Measurements from ENCODE around the gene HUWE1. TPM values are rescaled to one million over a fixed set of nuclear protein-coding genes. Genes with fewer than 3 reads are reported as not detected.
A peak's percentile ranks its signal among the peaks of the same experiment; 100 is the strongest.

HUWE1 gene
- total RNA-seq, 8 experiments from 2014 or later: 68.7 to 181 (median 100) TPM

- no peak overlapping the region for H3K4me3 ChIP-seq
- ATAC-seq (replicated peaks in 6 of 8): peak in 1 of 8 experiments; percentile 21
- in situ Hi-C loops (cut with MboI; ENCODE audit: low pct_unique_long_range_greater_than_20kb in 2 of 9, low sequenced_read_pairs in 9 of 9, unreplicated experiment in 9 of 9): no loop called here
- H3K4me1 ChIP-seq (replicated peaks in 1 of 2): no peaks in the 10 kb centered on the region
- no peak overlapping the region for H3K27ac ChIP-seq
- WGBS, 10 experiments: 61 to 100% (median 100%) methylated on average over 1 to 5 of the region's 5 CpGs; no CpG with 5 or more reads in 7 of the 10 experiments
These were observed 98.6 kb downstream of the HUWE1 start for GRCh38 chrX:53587795-53588420.

GRCh38 chrX:53584891-53585290, 101.6 kb downstream of the HUWE1 start:
- in situ Hi-C loops (cut with MboI; ENCODE audit: low pct_unique_long_range_greater_than_20kb in 2 of 9, low sequenced_read_pairs in 9 of 9, unreplicated experiment in 9 of 9): no loop called here
- H3K4me3 ChIP-seq: no peak overlapping the region
- WGBS, 10 experiments: 68 to 100% (median 100%) methylated on average over 1 to 8 of the region's 9 CpGs; no CpG with 5 or more reads in 3 of the 10 experiments
- H3K27ac ChIP-seq: no peak overlapping the region
- ATAC-seq (replicated peaks in 6 of 8): no peak
- H3K4me1 ChIP-seq (replicated peaks in 1 of 2): no peaks in the 10 kb centered on the region

GRCh38 chrX:53583571-53583970, 102.9 kb downstream of the HUWE1 start:
- no peak overlapping the region for H3K4me3 ChIP-seq
- in situ Hi-C loops (cut with MboI; ENCODE audit: low pct_unique_long_range_greater_than_20kb in 2 of 9, low sequenced_read_pairs in 9 of 9, unreplicated experiment in 9 of 9): no loop called here
- no peak overlapping the region for H3K27ac ChIP-seq
- 37 to 100% (median 83%) methylated on average over 1 to 2 of the region's 7 CpGs; no CpG with 5 or more reads in 5 of the 10 experiments for WGBS, 10 experiments
- no peaks in the 10 kb centered on the region for H3K4me1 ChIP-seq (replicated peaks in 1 of 2)
- ATAC-seq (replicated peaks in 6 of 8): no peak

DNA sequence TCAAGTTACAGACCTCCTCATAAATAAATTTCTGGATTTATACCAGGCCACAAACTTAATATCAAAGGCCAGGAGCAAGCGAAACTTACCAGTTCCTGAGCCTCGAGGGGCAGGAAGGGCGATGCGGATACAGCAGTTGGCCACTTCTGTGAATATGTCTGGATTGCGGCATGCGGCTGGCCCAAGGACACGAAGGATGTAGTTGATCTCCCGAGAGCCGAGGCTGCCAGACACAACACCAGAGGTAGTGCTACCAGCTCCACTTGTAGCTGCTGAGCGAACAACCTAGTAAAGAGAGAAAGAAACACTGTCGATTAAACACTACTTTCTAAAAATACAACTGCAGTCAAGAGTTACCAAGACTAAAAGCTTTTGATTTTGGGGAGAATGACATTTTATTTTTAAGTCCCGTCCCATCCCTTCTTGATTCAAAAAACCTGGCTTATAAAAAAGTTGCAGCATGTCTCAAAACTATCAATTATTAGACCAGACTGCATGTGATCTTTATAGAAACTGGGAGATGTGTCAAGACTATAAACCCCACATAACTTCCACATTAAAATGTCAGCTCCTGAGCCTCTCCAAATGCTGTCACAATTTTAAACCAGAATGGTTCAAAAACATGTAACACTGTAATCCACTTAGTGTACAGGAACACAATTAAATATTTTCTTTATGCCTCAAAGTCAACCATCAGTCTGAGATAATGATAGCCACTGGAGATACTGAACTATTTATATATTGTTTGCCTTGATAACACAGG, 105.6 kb downstream of the HUWE1 start:
- no peaks in the 10 kb centered on the region for H3K4me1 ChIP-seq (replicated peaks in 1 of 2)
- no peak overlapping the region for H3K4me3 ChIP-seq
- H3K27ac ChIP-seq: no peak overlapping the region
- ATAC-seq (replicated peaks in 6 of 8): peak in 1 of 8 experiments; percentile 17
- WGBS, 10 experiments: 0 to 92% (median 60%) methylated on average over 2 to 9 of the region's 12 CpGs; no CpG with 5 or more reads in 5 of the 10 experiments
- in situ Hi-C loops (cut with MboI; ENCODE audit: low pct_unique_long_range_greater_than_20kb in 2 of 9, low sequenced_read_pairs in 9 of 9, unreplicated experiment in 9 of 9): no loop called here

GRCh38 chrX:53571494-53571893, 115.0 kb downstream of the HUWE1 start:
- no peak for ATAC-seq (replicated peaks in 6 of 8)
- Histone ChIP-seq H3K27ac (no peak overlapping the region), H3K4me3 (no peak overlapping the region), H3K4me1 (replicated peaks in 1 of 2) (no peaks in the 10 kb centered on the region)
- in situ Hi-C loops (cut with MboI; ENCODE audit: low pct_unique_long_range_greater_than_20kb in 2 of 9, low sequenced_read_pairs in 9 of 9, unreplicated experiment in 9 of 9): no loop called here

DNA sequence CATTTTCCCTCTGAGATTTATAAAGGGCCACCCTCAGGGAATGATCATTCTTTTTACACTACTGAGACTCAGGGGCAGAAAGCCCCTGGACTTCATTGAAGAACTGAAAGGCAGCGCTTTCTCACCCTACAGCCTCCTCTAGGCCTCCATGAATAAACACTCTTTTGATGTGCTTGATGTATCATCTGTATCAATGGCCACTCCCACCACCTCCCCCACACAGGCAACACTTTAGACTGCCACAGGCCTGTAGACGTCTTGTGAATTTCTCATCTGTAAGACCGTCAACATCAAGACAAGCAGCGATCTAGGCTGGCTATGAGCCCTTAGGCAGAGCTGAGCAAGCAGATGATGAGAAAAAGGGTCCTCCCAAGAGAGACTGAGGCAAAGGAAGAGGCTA, 123.2 kb downstream of the HUWE1 start:
- Histone ChIP-seq H3K4me1 (replicated peaks in 1 of 2) (no peaks in the 10 kb centered on the region), H3K4me3 (no peak overlapping the region), H3K27ac (no peak overlapping the region)
- WGBS, 10 experiments: 50 to 60% methylated on average over 1 of the region's 4 CpGs; no CpG with 5 or more reads in 8 of the 10 experiments
- ATAC-seq (replicated peaks in 6 of 8): no peak
- in situ Hi-C loops (cut with MboI; ENCODE audit: low pct_unique_long_range_greater_than_20kb in 2 of 9, low sequenced_read_pairs in 9 of 9, unreplicated experiment in 9 of 9): no loop called here

DNA sequence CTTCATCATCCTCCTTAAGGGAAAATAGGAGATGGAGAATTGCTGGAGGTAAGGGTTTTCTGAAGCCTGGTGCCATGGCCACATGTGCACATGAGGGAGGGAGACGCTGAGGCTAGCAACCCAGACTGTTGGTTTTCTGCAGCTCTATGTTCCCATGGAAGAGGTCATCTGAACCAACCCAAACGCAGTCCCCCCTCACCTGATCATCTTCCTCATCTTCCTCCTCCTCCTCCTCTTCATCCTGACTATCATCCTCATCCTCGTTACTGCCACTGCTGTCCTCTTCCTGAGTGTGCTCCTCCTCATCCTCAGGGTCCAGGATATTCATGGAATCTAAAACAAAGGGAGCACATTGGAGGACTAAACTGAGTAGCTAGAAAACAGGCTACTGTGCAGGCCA, 124.6 kb downstream of the HUWE1 start:
- in situ Hi-C loops (cut with MboI; ENCODE audit: low pct_unique_long_range_greater_than_20kb in 2 of 9, low sequenced_read_pairs in 9 of 9, unreplicated experiment in 9 of 9): no loop called here
- no peak for ATAC-seq (replicated peaks in 6 of 8)
- WGBS, 10 experiments: 38 to 60% methylated on average over 1 to 2 of the region's 3 CpGs; no CpG with 5 or more reads in 8 of the 10 experiments
- Histone ChIP-seq H3K4me3 (no peak overlapping the region), H3K4me1 (replicated peaks in 1 of 2) (no peaks in the 10 kb centered on the region), H3K27ac (no peak overlapping the region)

DNA sequence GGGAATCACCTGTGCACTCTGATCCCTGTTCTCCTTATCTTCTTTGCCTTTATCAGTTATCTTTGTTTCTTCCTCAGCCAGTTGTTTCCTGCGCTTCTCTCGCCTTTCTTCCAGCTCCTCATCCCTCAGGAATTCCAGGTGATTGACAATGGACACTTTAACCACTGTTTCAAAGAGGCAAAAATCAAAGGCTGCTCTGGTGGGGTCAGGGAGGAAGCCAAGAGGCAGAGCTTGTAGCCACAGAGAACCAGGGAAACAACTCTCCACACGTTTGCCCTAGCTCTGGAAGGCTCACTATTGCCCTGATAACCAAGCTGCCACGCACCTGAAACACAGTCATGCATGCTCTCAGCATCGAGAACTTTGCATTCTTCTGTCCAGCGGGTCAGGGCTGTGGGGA, 127.9 kb downstream of the HUWE1 start:
- Histone ChIP-seq H3K27ac (no peak overlapping the region), H3K4me3 (no peak overlapping the region), H3K4me1 (replicated peaks in 1 of 2) (no peaks in the 10 kb centered on the region)
- in situ Hi-C loops (cut with MboI; ENCODE audit: low pct_unique_long_range_greater_than_20kb in 2 of 9, low sequenced_read_pairs in 9 of 9, unreplicated experiment in 9 of 9): no loop called here
- no peak for ATAC-seq (replicated peaks in 6 of 8)
- WGBS, 10 experiments: 48 to 100% (median 80%) methylated on average over 1 to 3 of the region's 6 CpGs; no CpG with 5 or more reads in 6 of the 10 experiments

DNA sequence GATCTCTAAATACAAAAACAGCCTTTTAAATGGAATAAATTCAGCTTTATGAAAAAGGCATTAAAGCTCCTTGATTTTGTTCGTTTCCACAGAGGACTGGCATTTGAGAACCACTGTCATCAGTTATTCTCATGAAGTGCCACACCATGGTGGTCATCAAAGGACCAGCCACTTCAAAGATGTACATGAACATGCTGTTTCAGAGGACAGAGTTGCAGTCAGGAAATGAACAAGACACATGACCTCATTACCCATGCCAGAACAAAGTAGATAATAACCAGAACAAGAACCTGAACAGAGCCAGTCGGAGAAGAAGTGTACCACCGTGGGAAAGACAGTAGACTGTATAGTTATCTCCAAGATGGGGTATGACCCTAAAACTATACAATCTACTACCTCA, 129.7 kb downstream of the HUWE1 start:
- ATAC-seq (replicated peaks in 6 of 8): no peak
- H3K4me3 ChIP-seq: no peak overlapping the region
- no peaks in the 10 kb centered on the region for H3K4me1 ChIP-seq (replicated peaks in 1 of 2)
- 42 to 100% (median 88%) methylated on average over 1 to 3 of the region's 3 CpGs; no CpG with 5 or more reads in 5 of the 10 experiments for WGBS, 10 experiments
- no peak overlapping the region for H3K27ac ChIP-seq
- in situ Hi-C loops (cut with MboI; ENCODE audit: low pct_unique_long_range_greater_than_20kb in 2 of 9, low sequenced_read_pairs in 9 of 9, unreplicated experiment in 9 of 9): no loop called here

GRCh38 chrX:53550756-53551463, 135.6 kb downstream of the HUWE1 start:
- no peak overlapping the region for H3K4me3 ChIP-seq
- ATAC-seq (replicated peaks in 6 of 8): no peak
- no peak overlapping the region for H3K27ac ChIP-seq
- in situ Hi-C loops (cut with MboI; ENCODE audit: low pct_unique_long_range_greater_than_20kb in 2 of 9, low sequenced_read_pairs in 9 of 9, unreplicated experiment in 9 of 9): no loop called here
- no peaks in the 10 kb centered on the region for H3K4me1 ChIP-seq (replicated peaks in 1 of 2)
- 64 to 91% (median 81%) methylated on average over 4 to 10 of the region's 18 CpGs; no CpG with 5 or more reads in 7 of the 10 experiments for WGBS, 10 experiments

DNA sequence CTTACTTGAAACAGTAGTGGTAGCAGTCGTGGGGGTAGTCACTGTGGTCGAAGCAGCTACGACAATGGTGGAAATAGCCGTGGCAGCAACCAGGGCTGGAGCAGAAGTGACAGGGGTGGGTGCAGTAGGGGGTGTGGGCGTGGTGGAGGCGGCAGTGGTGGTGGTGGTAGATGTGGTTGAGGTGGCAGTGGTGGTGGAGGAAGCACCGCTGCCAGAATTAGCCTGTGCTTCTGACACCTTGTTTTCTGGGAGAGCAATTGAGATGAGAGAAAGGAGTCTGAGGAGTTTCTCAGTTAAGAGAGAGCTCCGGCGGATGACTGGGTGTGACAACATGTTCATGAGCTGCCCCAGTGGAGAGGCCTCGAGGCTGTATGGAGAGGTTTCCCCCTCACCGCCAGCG, 138.9 kb downstream of the HUWE1 start:
- no peak overlapping the region for H3K27ac ChIP-seq
- WGBS, 10 experiments: 62% methylated on average over 9 of the region's 12 CpGs; no CpG with 5 or more reads in 9 of the 10 experiments
- H3K4me3 ChIP-seq: no peak overlapping the region
- ATAC-seq (replicated peaks in 6 of 8): no peak
- in situ Hi-C loops (cut with MboI; ENCODE audit: low pct_unique_long_range_greater_than_20kb in 2 of 9, low sequenced_read_pairs in 9 of 9, unreplicated experiment in 9 of 9): no loop called here
- no peaks in the 10 kb centered on the region for H3K4me1 ChIP-seq (replicated peaks in 1 of 2)

- Histone ChIP-seq H3K27ac (no peak overlapping the region), H3K4me1 (replicated peaks in 1 of 2) (no peaks in the 10 kb centered on the region), H3K4me3 (no peak overlapping the region)
- no peak for ATAC-seq (replicated peaks in 6 of 8)
- 73 to 94% (median 80%) methylated on average over 1 to 6 of the region's 9 CpGs; no CpG with 5 or more reads in 7 of the 10 experiments for WGBS, 10 experiments
- in situ Hi-C loops (cut with MboI; ENCODE audit: low pct_unique_long_range_greater_than_20kb in 2 of 9, low sequenced_read_pairs in 9 of 9, unreplicated experiment in 9 of 9): no loop called here
These were observed 141.6 kb downstream of the HUWE1 start for GRCh38 chrX:53544936-53545335.

DNA sequence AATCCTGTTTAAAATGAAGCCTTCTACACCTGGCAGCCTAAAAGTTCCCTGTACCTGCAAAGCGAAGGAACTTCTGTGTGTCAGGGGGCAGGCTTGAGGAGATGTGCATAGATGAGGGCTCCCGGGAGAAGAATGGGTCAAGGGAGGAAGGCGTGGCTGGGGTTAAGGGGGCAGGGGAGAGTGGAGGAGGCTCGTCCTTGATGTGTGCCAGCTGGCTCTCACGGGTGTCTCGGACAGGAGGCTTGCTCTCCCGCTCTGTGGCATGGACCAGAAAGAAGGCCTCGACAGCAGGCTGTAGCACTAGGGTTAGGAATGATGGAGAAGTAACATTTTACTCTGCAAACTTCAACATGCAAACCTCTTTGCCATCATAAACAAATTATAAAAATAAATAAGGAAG, 147.7 kb downstream of the HUWE1 start:
- in situ Hi-C loops (cut with MboI; ENCODE audit: low pct_unique_long_range_greater_than_20kb in 2 of 9, low sequenced_read_pairs in 9 of 9, unreplicated experiment in 9 of 9): no loop called here
- Histone ChIP-seq H3K4me1 (replicated peaks in 1 of 2) (no peaks in the 10 kb centered on the region), H3K4me3 (no peak overlapping the region), H3K27ac (no peak overlapping the region)
- no peak for ATAC-seq (replicated peaks in 6 of 8)
- 44 to 100% methylated on average over 1 to 6 of the region's 8 CpGs; no CpG with 5 or more reads in 8 of the 10 experiments for WGBS, 10 experiments
